GM10266 (cell line): ENCODE results near the gene HMHB1.

ENCODE experiments used
- DNase-seq: peaks from one replicate; pipeline ENCODE4 v3.0.0; 2012; ENCODE audit errors: extremely low spot score
- CTCF ChIP-seq: IDR thresholded peaks from 2 replicates; pipeline ENCODE4 v1.5.1; 2012; ENCODE audit warnings: mild to moderate bottlenecking, low read depth; ENCODE audit not compliant: control insufficient read depth, insufficient read depth; ENCODE audit errors: missing control alignments

HMHB1 gene

DNA sequence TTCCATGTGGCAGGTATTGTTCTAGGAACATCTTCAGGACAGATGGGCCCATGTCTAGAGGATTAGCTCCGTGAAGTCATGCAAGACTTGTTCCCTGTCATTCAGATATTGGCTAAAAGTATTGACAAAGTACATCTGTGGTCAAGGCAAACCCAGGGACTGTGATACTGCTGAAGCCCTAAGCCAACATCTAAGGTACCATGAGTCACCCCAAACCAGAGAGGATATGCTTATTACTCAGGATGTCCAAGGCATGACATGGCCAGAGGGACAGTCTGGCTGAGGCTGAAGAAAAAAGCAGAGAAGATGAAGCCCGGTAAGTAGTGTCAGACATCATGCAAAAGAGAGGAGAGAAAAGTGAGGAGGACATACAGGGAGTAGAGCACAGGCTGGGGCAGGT lies 31.0 kb downstream of the HMHB1 start:
- DNase-seq, result no peak
- TF ChIP-seq CTCF, result no peak

GRCh38 chr5:143843461-143843860 lies 31.5 kb downstream of the HMHB1 start:
- no peak for DNase-seq
- no peak for TF ChIP-seq CTCF

GRCh38 chr5:143850050-143850683 lies 38.2 kb downstream of the HMHB1 start:
- DNase-seq, result no peak
- no peak for TF ChIP-seq CTCF

GRCh38 chr5:143851383-143851782 lies 39.4 kb downstream of the HMHB1 start:
- TF ChIP-seq CTCF, result no peak

DNA sequence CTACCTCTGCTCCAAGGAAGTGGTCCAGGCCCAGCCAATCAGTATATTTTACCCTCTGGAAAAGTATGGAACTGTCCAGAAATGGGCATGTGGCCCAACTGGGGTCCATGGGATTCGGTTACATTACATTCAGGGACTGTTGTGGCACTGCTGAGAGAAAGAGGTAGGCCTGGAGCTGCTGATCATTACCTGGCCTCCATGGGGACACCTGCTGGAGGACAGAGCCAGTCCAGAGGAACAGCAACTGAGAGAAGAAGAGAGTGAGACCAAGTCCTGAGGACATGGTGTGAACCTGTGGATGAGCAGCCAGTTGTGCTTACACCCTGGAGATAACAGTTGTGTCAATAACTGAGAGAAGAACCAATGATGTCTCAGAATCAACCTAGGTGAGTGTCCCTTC lies 48.2 kb downstream of the HMHB1 start:
- TF ChIP-seq CTCF, result no peak
- no peak for DNase-seq

More at GRCh38 chr5:143851383-143851782, 39.4 kb downstream of the HMHB1 start:
- no peak for DNase-seq

- TF ChIP-seq CTCF, result no peak
- DNase-seq, result no peak
Observed at GRCh38 chr5:143862271-143862670, 50.3 kb downstream of the HMHB1 start.

DNA sequence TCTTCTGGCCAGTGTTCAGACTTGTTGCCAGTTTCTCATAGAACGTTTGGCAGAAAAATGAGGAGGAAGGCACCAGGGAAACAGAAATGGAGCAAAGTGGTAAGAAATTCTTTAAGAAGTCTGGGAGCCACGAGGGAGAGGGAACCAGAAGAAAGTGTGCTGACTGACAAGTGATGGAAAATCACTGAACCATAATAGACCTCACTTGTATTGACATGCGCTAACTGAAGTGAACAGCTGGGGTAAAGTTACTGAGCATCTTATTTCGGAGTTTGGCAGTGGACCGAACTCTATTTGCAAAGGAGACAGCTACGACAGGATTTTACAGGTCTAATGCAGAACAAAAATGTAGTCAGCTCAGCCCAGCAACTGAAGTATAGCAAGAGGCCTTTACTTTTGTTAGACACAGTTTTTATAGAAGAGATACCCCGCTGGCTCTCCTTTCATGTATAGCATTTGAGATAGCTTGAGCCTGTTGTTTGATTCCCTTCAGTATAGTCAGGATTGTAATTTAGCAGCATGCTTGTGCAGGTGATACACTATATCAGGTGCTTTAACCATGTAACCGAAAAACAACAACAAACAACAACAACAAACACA lies 53.6 kb downstream of the HMHB1 start:
- no peak for DNase-seq
- no peak for TF ChIP-seq CTCF
